Uterus (tissue), 2 donors: Measurements from ENCODE around the gene C2CD4A.

Source experiments
- POLR2A ChIP-seq, 2 donors: fragments of 450-650 bp; IDR thresholded peaks; one replicate each; pipeline ENCODE4 v1.6.1; 2016; ENCODE audit warnings: antibody characterized with exemption in 2 of 2, mild to moderate bottlenecking in 1 of 2, moderate library complexity in 1 of 2
- TF ChIP-seq, protein P1 (sequence below), 4 experiments: fragments of 200-600 bp in 2 of 4; fragments of 450-650 bp in 2 of 4; sonication (generic) in 2 of 4; IDR thresholded peaks; one replicate each; pipeline ENCODE4 v1.5.1; 2016 to 2019; ENCODE audit warnings: antibody characterized with exemption in 4 of 4, mild to moderate bottlenecking in 2 of 4, moderate library complexity in 1 of 4

DNA sequence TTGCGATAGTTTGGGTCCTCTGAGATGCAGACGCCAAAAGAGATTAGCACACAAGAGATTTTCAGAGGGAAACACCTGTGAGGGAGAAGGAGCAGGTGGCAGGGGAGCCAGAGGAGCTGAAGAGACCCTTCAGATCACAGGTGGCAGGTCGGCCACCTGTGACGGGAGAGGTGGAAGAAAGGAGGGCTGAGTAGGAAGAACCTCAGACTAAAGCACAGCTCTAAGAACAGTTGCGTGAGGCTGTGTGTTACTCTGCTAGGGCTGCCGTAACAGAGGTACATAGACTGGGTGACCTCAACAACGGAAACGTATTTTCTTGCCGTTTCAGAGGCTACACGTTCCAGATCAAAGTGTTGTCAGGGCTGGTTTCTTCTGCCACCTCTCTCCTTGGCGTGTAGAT lies 38.5 kb downstream of the C2CD4A start:
- TF ChIP-seq, protein P1, sequence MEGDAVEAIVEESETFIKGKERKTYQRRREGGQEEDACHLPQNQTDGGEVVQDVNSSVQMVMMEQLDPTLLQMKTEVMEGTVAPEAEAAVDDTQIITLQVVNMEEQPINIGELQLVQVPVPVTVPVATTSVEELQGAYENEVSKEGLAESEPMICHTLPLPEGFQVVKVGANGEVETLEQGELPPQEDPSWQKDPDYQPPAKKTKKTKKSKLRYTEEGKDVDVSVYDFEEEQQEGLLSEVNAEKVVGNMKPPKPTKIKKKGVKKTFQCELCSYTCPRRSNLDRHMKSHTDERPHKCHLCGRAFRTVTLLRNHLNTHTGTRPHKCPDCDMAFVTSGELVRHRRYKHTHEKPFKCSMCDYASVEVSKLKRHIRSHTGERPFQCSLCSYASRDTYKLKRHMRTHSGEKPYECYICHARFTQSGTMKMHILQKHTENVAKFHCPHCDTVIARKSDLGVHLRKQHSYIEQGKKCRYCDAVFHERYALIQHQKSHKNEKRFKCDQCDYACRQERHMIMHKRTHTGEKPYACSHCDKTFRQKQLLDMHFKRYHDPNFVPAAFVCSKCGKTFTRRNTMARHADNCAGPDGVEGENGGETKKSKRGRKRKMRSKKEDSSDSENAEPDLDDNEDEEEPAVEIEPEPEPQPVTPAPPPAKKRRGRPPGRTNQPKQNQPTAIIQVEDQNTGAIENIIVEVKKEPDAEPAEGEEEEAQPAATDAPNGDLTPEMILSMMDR (IDR thresholded peaks at IDR 0.05) = no peak
- no peak for TF ChIP-seq POLR2A (IDR thresholded peaks at IDR 0.05)
